ENCODE data around the gene ARMH3.
A peak's percentile ranks its signal among the peaks of the same experiment; 100 is the strongest.

Gene ARMH3

GRCh38 chr10:101935431-101935830 lies 120.5 kb downstream of the ARMH3 start:
- DNase-seq: no peak

- DNase-seq: peak; percentile 25
Observed at GRCh38 chr10:101934686-101935305, 121.2 kb downstream of the ARMH3 start.

GRCh38 chr10:101933976-101934375 lies 122.0 kb downstream of the ARMH3 start:
- DNase-seq: no peak

- no peak for DNase-seq
Observed at GRCh38 chr10:101932183-101932582, 123.8 kb downstream of the ARMH3 start.

GRCh38 chr10:101925027-101925426 lies 130.9 kb downstream of the ARMH3 start:
- DNase-seq: no peak

GRCh38 chr10:101923256-101923655 lies 132.7 kb downstream of the ARMH3 start:
- no peak for DNase-seq

- DNase-seq: no peak
Observed at GRCh38 chr10:101922846-101923245, 133.1 kb downstream of the ARMH3 start.

- no peak for DNase-seq
Observed at GRCh38 chr10:101920546-101920945, 135.4 kb downstream of the ARMH3 start.

GRCh38 chr10:101919026-101919770 lies 136.8 kb downstream of the ARMH3 start:
- DNase-seq: no peak

GRCh38 chr10:101912561-101913179 lies 143.3 kb downstream of the ARMH3 start:
- no peak for DNase-seq

GRCh38 chr10:101906586-101907183 lies 149.3 kb downstream of the ARMH3 start:
- no peak for DNase-seq

- no peak for DNase-seq
Observed at GRCh38 chr10:101905251-101905650, 150.7 kb downstream of the ARMH3 start.

GRCh38 chr10:101903827-101904550 lies 152.0 kb downstream of the ARMH3 start:
- peak; percentile 78 for DNase-seq

GRCh38 chr10:101902820-101903145 lies 153.2 kb downstream of the ARMH3 start:
- no peak for DNase-seq

GRCh38 chr10:101902032-101902819 lies 153.7 kb downstream of the ARMH3 start:
- DNase-seq: no peak

GRCh38 chr10:101901340-101901739 lies 154.6 kb downstream of the ARMH3 start:
- DNase-seq: no peak

GRCh38 chr10:101897633-101898032 lies 158.3 kb downstream of the ARMH3 start:
- no peak for DNase-seq

GRCh38 chr10:101896225-101896877 lies 159.6 kb downstream of the ARMH3 start:
- no peak for DNase-seq

- DNase-seq: no peak
Observed at GRCh38 chr10:101895781-101896180, 160.2 kb downstream of the ARMH3 start.

- no peak for DNase-seq
Observed at GRCh38 chr10:101894742-101895141, 161.2 kb downstream of the ARMH3 start.

- no peak for DNase-seq
Observed at GRCh38 chr10:101894266-101894665, 161.7 kb downstream of the ARMH3 start.

Data from right hindlimb (tissue), 1 donor.